Suprapubic skin (tissue), 4 donors: Measurements from ENCODE around the gene COL23A1.
"Not testable (repeated sequence)": the region's sequence is repeated elsewhere in the genome, so short reads cannot be mapped to it uniquely, and the experiment has no call there.

ENCODE experiments used
- POLR2A ChIP-seq, 2 donors: fragments of 450-650 bp; IDR thresholded peaks; one replicate each; pipeline ENCODE4 v1.6.1; 2017; ENCODE audit warnings: antibody characterized with exemption in 2 of 2, mild to moderate bottlenecking in 2 of 2, moderate library complexity in 2 of 2
- POLR2AphosphoS5 ChIP-seq, 3 donors: sonication (generic); formaldehyde crosslinking; IDR thresholded peaks; one replicate each; pipeline ENCODE4 v1.6.1; 2017; ENCODE audit warnings: antibody characterized with exemption in 3 of 3

DNA sequence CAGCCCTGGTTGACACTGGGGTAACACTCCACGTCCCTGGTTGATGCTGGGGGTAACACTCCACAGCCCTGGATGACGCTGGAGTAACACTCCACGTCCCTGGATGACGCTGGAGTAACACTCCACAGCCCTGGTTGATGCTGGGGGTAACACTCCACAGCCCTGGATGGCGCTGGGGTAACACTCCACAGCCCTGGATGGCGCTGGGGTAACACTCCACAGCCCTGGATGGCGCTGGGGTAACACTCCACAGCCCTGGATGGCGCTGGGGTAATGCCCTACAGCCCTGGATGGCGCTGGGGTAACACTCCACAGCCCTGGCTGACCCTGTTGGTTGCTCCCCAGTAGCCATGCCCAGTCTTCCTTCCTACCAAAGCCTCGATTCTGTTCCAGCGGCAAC, 4.8 kb downstream of the COL23A1 start:
- not testable (repeated sequence) for TF ChIP-seq POLR2A, POLR2AphosphoS5 (IDR thresholded peaks at IDR 0.05)
